Body of pancreas (tissue), 4 donors: ENCODE results near the gene OR52D1.

Experiments
- CTCF ChIP-seq, 7 experiments: fragments of 450-650 bp in 4 of 7; fragments of 200-600 bp in 3 of 7; sonication (generic) in 3 of 7; IDR thresholded peaks; one replicate each; pipeline ENCODE4 v1.5.1; 2016 to 2019; ENCODE audit warnings: antibody characterized with exemption in 7 of 7
- POLR2A ChIP-seq, 3 donors: fragments of 450-650 bp; IDR thresholded peaks; one replicate each; pipeline ENCODE4 v1.6.1; 2016; ENCODE audit warnings: antibody characterized with exemption in 3 of 3, mild to moderate bottlenecking in 2 of 3

DNA sequence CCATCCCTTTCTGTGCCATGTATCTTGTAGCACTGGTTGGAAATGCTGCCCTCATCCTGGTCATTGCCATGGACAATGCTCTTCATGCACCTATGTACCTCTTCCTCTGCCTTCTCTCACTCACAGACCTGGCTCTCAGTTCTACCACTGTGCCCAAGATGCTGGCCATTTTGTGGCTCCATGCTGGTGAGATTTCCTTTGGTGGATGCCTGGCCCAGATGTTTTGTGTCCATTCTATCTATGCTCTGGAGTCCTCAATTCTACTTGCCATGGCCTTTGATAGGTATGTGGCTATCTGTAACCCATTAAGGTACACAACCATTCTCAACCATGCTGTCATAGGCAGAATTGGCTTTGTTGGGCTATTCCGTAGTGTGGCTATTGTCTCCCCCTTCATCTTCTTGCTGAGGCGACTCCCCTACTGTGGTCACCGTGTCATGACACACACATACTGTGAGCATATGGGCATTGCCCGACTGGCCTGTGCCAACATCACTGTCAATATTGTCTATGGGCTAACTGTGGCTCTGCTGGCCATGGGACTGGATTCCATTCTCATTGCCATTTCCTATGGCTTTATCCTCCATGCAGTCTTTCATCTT is 414 bp downstream of the OR52D1 start:
- TF ChIP-seq CTCF (IDR thresholded peaks at IDR 0.05) (no peak), POLR2A (IDR thresholded peaks at IDR 0.05) (no peak)
